Stimulated activated CD4-positive, alpha-beta T cell treated with anti-CD3 and anti-CD28 coated beads, Interleukin-2, amount 100 ng/mL, for 48 hours (primary cell): ENCODE measurements around the gene ARPC1B.
"Not testable (repeated sequence)": the region's sequence is repeated elsewhere in the genome, so short reads cannot be mapped to it uniquely, and the experiment has no call there.

ENCODE experiments used
- DNase-seq, 2 donors: peaks; one replicate each; pipeline ENCODE4 v3.0.0-alpha.2; 2020

ARPC1B gene

DNA sequence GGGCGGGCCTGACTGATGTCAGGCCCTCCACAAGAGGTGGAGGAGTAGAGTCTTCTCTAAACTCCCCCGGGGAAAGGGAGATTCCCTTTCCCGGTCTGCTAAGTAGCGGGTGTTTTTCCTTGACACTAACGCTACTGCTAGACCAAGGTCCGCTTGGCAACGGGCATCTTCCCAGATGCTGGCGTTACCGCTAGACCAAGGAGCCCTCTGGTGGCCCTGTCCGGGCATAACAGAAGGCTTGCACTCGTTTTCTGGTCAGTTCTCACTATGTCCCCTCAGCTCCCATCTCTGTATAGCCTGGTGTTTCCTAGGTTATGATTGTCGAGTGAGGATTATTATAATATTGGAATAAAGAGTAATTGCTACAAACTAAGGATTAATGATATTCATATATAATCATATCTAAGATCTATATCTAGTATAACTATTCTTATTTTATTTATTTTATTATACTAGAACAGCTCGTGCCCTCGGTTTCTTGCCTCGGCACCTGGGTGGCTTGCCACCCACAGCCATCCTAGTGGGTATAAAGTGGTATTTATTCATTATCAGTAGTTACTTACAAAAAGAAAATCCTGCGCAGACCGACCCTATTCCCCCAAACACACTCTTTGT, 41.1 kb downstream of the ARPC1B start:
- not testable (repeated sequence) for DNase-seq

DNA sequence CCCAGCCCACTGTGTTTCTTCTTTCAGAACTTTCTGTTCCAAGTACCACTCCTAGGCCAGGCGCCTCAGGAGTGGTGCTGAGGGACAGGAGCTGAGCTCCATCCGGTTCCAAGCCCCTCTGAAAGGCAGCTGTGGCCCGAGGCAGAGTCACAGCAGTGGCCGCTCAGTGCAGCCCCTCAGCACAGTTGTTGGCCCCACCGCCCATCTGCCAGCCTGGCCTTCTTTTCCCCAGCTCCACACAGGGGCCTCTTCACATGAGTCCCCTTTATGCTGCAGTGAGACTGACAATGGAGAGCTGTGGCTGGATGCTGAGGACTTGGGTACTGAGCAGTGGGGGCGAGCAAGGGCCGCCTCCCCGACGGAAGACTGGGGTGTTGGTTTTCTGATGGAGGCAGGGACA, 43.7 kb downstream of the ARPC1B start:
- DNase-seq = no peak

DNA sequence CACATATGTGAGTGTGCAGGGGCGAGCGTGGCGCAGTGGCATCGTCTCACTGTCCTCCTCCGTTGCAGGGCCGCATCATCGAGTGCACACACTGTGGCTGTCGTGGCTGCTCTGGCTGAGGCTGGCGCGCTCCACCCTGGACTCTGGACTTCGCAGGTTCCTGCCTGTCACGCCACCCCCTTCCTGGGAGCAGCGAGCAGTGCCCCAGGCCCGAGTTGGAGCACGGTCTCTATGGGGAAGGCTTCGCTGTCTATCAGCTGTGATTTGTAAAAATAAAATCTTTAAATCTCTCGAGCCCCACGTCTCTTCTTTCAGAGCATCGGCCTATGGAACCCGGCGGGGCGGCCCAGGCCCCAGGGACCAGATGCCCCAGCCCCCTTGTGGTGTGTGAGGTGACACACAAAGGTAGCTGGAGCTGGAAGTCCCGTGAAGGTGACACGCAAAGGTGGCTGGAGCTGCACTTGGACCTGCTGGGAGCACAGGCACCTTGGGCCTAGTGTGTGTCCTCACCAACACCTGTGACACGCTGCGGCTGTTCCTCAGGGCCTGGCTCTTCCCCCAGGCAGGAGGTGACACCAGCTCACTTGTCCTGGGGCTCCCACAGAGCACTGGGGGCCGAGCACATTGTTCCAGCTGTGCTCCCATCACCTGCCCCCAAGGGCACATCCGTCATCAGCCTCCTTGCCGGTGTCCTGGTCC, 44.9 kb downstream of the ARPC1B start:
- DNase-seq = no peak

DNA sequence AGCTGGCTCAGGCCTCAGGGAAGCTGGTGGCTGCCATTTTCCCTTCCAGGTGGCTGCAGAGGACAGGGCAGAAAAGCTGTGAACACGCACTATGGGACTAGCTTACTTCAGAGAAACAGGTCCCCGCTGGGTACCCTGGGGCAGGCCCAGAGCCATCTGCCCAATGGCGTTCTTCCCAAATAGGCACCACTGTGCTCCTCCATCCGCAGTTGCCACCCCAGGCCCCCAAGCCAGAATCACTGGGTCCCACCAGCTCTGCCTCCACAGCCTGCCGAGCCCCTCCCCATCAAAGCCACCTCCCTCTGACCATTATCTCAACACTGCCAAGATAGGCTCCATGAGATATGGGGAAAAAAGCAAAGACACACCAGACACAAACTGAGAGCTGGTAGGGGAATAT, 45.7 kb downstream of the ARPC1B start:
- DNase-seq = no peak

DNA sequence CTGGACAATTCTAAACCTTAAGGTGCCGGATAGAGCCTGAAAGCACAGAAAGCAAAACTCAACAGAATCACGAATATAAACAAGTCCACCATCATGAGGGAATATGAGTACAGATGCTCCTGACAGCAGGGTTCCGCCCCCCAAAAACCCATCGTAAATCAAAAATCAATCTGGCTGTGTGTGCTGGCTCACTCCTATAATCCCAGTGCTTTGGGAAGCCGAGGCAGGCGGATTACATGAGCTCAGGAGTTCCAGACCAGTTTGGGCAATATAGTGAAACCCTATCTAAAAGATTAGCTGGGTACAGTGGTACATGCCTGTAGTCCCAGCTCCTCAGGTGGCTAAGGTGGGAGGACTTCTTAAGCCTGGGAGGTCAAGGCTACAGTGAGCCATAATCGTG, 46.5 kb downstream of the ARPC1B start:
- no peak for DNase-seq

DNA sequence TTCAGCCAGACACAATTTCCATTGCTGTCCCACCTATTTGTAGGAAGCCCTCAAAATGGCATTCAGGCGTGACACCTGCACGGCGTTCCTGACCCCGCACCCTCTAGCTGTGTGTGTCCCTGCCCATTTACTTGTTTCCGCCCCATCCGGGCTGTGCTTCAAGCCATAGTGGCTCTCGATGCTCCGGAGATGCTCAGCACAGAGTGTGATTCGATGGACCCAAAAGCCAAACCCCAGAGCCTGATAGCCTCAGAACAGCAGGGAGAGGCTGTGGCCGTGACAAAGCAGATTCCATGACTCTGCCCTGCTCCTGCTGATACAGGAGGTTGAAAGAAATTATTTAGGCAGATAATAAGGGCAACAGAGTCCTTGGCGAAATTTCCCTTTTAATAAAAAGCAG, 47.7 kb downstream of the ARPC1B start:
- no peak for DNase-seq

DNA sequence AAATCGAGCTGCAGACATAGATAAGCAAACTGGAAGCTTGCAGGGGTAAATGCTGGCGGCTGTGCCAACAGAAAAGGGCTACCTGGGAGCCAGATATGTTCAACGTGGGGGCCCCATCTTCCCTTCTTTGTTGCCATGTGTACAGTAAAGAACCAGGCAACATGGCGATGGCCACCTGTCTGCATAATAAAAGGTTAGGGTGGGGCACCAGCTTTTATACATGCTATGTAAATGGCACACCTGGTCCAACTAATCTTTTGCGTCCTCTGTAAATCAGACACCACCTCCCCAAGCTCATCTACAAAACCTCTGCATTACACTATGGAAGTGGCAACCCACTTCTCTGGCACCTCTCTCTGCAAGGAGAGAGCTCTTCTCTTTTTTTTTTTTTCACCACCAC, 48.1 kb downstream of the ARPC1B start:
- no peak for DNase-seq

DNA sequence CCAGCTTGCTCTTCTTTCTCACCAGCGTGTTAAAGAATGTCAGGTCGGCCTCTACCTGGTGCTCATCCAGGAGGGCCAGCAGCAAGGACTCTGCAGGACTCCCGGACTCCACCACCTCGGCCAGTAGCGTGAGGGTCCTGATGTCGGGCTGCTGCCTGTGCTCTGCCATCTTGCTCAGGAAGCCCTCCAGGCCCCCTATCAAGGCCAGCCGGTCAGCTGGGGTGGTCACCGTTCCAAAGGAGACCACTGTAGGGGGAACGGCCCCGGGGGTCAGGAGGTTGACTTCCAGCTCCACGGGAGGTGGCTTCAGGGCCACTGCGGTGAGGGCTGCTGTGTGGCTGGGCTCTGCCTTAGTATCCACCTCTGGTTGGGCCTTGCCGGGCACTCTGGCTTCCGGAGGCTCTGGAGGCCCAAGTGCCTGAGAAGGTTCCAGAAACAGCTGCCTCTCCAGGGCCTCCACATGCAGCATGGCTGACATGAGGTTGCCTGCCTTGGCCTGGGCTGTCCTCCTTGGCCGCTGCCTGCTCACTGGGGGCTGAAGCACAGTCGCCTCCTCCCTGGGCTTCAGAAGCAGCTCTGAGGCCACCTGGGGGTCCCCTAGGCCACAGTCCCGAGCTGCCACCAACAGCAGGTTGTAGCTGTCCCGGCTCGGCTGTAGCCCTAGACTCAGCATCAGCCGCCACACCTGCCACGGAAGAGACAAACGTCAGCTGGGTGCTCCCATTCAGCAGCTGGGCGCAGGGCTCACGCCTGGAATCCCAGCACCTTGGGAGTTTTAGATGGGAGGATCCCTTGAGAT, 50.6 kb downstream of the ARPC1B start:
- no peak for DNase-seq

DNA sequence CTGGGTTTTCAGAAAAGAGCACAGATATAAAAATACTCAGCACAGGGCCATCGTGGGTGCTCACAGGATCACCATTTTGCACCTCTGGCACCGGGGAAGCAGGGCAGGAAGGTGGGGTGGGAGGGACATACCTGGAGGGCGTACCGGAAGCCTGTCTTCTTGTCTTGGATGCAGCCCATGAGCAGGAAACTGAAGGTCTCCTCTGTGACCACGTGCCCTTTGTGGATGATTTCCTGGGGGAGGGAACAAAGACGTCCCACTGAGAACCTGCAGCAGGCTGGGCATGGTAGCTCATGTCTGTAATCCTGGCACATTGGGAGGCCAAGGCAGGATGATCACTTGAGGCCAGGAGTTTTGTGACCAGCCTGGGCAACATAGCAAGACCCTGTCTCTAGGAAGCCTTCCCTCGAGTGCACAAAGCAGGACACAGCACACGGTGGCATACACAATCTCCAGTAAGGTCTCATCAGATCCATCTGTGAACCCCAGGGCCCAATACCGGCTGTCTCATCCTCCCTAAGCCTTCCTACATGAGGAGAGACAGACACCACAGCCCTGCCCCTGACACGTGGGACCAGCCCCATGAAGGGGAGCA, 54.5 kb downstream of the ARPC1B start:
- no peak for DNase-seq

DNA sequence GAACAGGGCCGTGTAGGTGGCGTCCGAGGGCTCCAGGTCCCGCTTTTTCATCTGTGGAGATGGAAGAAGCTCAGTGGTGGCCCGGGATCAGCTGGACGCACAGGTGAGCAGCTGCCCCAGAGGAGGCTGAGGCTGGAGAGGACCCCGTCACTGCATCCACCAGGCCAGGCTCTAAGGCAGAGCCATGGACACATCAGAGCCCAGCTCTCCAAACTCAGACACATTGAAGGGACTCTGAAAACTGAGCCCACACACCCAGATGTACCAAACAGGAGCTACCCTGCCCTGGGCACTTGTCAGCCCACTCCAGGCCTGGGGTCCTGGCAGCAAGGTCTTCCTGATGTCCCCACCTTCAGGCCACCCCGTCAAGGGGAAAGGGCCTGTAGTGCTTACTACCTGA, 55.2 kb downstream of the ARPC1B start:
- no peak for DNase-seq

DNA sequence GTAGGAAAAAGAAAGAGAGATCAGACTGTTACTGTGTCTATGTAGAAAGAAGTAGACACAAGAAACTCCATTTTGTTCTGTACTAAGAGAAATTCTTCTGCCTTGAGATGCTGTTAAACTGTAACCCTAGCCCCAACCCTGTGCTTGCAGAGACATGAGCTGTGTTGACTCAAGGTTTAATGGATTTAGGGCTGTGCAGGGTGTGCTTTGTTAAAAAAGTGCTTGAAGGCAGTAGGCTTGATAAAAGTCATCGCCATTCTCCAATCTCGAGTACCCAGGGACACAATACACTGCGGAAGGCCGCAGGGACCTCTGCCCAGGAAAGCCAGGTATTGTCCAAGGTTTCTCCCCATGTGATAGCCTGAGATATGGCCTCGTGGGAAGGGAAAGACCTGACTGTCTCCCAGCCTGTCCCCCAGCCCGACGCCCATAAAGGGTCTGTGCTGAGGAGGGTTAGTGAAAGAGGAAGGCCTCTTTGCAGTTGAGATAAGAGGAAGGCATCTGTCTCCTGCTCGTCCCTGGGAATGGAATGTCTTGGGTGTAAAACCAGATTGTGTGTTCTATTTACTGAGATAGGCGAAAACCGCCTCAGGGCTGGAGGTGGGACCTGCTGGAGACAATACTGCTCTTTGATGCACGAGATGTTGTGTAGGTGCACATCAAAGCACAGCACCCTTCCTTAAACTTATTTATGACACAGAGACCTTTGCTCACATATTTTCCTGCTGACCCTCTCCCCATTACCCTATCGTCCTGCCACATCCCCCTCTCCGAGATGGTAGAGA, 57.4 kb downstream of the ARPC1B start:
- not testable (repeated sequence) for DNase-seq

DNA sequence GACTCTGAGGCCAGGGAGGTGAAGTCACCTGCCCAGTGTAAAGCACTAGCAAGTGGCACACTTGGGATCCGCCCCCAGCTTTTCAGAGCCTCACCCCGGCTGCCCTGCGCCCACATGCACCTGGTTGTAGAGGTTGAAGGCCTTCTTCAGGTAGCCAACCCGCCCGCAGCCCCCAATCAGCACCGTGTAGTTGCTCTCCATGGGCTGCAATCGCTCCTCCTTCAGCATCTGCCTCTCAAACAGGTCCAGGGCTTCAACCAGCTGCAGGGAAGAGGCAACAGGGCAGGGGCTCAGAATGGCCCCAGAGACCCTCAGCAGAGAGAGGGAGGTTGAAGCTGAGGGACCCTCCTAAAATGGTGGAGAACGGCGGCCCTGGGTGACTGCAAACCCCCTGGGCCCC, 58.6 kb downstream of the ARPC1B start:
- DNase-seq = no peak

DNA sequence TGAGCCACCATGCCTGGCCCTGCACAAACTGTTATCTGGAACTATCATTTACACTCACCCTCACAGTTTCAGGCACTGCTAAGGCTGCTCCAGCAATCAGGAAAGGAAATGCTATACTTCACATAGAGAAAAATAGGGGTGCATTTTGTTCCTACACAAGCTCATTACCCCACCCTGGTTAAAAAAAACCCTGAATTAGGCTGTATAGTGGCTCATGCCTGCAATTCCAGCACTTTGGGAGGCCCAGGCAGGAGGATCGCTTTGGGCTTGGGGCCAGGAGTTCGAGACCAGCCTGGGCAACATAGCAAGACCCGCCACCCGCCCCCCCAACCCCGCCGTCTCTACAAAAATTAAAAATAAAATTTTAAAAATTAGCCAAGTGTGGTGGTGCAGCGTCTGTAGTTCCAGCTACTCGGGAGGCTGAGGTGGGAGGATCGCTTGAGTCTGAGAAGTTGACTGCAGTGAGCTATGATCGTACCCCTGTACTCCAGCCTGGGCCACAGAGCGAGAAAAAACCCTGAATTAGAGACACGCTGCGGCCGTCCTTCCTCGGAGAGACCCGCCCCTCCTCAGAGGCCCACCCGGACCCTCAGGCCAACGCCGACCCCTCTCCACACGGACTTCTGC, 63.5 kb downstream of the ARPC1B start:
- no peak for DNase-seq

DNA sequence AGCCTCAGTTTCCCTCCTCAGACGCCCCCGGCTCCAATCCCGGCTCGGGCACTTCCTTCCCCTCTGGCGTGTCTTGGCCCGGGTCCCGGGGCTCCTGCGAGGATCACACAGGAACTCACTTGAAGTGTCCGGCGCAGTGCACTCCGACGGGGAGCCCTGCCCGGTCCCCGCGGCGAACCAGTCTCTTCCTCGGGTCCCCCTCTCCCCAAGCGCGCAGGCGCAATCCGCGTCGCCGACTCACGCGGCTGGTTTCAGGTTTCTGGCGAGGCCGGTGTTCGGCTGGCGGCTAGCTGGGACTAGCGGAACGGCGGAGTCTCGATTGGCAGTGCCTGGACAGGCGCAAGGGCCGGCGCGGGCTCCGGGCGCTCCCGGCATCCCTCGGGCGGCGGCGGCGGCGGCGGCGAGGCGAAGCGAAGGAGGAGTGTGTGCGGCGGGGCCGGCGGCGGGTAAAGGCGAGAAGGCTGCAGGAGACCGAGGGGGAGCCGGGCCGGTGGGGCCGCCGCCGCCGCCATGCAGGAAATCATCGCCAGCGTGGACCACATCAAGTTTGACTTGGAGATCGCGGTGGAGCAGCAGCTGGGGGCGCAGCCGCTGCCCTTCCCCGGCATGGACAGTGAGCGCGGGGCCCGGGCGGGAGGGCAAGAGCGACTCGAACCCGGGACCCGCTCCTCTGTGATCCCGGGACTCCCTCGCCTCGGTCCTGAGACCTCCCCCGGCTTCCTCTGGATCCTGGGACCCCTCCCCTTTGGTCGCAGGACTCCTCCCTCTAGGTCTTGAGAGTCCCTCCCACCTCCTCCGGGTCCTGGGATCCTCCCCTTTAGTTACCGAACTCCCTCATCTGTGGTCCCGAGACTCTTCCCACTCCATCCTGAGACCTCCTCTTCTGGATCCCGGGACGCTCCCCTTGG, 64.3 kb downstream of the ARPC1B start, which contains the start of the genes CPSF4 and PTCD1:
Gene CPSF4, plus strand, starts transcription at position 371 of the 908 bp plus-strand sequence. Its CDS starts 140 bp downstream, at position 511.
Gene PTCD1, minus strand, starts transcription at position 226 of the 908 bp plus-strand sequence. CDS start 3,556 bp downstream, outside the sequence.
- DNase-seq = peak; percentile 90

DNA sequence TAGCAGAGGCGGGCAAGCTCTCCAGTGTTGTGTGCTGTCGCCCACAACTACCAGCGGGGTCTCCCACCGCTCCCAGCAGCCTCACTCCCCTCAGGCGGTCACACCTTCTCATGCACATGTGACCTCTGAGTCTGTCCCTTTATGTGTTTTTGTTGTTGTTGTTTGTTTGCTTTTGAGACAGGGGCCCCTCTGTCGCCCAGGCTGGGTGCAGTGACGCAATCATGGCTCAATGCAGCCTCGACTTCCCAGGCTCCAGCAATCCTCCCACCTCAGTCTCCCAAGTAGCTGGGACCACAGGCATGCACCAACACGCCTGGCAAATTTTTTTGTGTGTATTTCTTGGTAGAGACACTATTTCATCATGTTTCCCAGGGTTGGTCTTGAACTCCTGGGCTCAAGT, 65.7 kb downstream of the ARPC1B start:
- no peak for DNase-seq
